Activated CD4-positive, alpha-beta memory T cell treated with anti-CD3 and anti-CD28 coated beads for 36 hours (primary cell): ENCODE measurements around the gene TAPBP. TPM values are rescaled to one million over a fixed set of nuclear protein-coding genes. Genes with fewer than 3 reads are reported as not detected.

Experiments
- CTCF ChIA-PET: fragments of 350-600 bp; sonication (Branson Sonifier 250); formaldehyde crosslinking; loops from one replicate; lab custom pipeline; 2021; ENCODE audit warnings: antibody characterized with exemption, inconsistent platforms; lab: Charles Lee
- POLR2A ChIA-PET: fragments of 350-600 bp; sonication (Branson Sonifier 250); formaldehyde crosslinking; loops from one replicate; lab custom pipeline; 2021; ENCODE audit warnings: antibody characterized with exemption; lab: Charles Lee
- DNase-seq: peaks from one replicate; pipeline ENCODE4 v3.0.0-alpha.2; 2020
- H3K27ac Mint-ChIP-seq: one replicate; pipeline ENCODE4 v1.8.0; 2021; ENCODE audit warnings: mixed read lengths
- H3K27me3 Mint-ChIP-seq: one replicate; pipeline ENCODE4 v1.8.0; 2021; ENCODE audit warnings: mixed read lengths
- H3K36me3 Mint-ChIP-seq: one replicate; pipeline ENCODE4 v1.8.0; 2021; ENCODE audit warnings: mixed read lengths
- H3K4me1 Mint-ChIP-seq: one replicate; pipeline ENCODE4 v1.8.0; 2021; ENCODE audit warnings: low read depth, mixed read lengths
- H3K4me3 Mint-ChIP-seq: one replicate; pipeline ENCODE4 v1.8.0; 2021; ENCODE audit warnings: mild to moderate bottlenecking, mixed read lengths
- H3K9me3 Mint-ChIP-seq: one replicate; pipeline ENCODE4 v1.8.0; 2021; ENCODE audit warnings: mixed read lengths
- intact Hi-C: fragments of 100-400 bp; cut with micrococcal nuclease; formaldehyde crosslinking; loops from one replicate; pipeline ENCODE4 v1.15.1; 2023
- microRNA-seq: library from miRNA; unstranded; fragments of <30 nt; microRNA quantifications from one replicate; pipeline ENCODE4 v1.2.0, GENCODE V29; 2022; ENCODE audit warnings: borderline number of aligned reads, borderline microRNAs expressed, borderline replicate concordance
- total RNA-seq, 2 experiments: library from RNA; stranded (reverse); gene quantifications; one replicate each; pipeline ENCODE4 v1.2.3, GENCODE V29; 2021

TAPBP gene
- total RNA-seq, 2 experiments from 2014 or later: 202 to 213 TPM

DNA sequence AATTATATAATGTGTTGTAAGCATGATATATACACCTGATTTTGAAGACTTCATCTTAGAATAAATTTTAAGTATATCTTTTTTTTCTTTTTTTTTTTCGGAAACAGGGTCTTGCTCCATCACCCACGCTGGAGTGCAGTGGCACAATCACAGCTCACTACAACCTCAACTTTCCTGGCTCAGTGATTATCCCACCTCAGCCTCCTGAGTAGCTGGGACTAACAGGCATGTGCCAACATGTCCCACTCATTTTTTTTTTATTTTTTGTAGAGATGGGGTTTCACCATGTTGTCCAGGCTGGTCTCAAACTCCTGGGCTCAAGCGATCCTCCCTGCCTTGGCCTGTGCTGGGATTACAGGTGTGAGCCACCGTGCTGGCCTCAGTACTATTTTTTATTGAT lies 59.3 kb downstream of the TAPBP start:
- POLR2A ChIA-PET: no interaction called here
- CTCF ChIA-PET: interaction anchor here (1.1 kb wide), 1 partner anchor 93 kb away, joined by 3 read pairs; no protein-coding TSS in a partner anchor
- Mint-ChIP-seq H3K27ac (no peak overlapping the region), H3K36me3 (peaks cover 40% of the 10 kb centered on the region), H3K27me3 (no peaks in the 10 kb centered on the region), H3K9me3 (no peaks in the 10 kb centered on the region), H3K4me3 (no peak overlapping the region), H3K4me1 (peaks cover 30% of the 10 kb centered on the region)
- intact Hi-C loops: no loop called here
- DNase-seq: no peak

- Mint-ChIP-seq H3K4me1 (peaks cover 43% of the 10 kb centered on the region), H3K27ac (peak overlapping the region; percentile 57), H3K27me3 (no peaks in the 10 kb centered on the region), H3K9me3 (no peaks in the 10 kb centered on the region), H3K36me3 (peaks cover 33% of the 10 kb centered on the region), H3K4me3 (no peak overlapping the region)
- intact Hi-C loops: no loop called here
- ChIA-PET POLR2A (no interaction called here), CTCF (no interaction called here)
- no peak for DNase-seq
Observed at GRCh38 chr6:33252759-33253158, 61.1 kb downstream of the TAPBP start.

- Mint-ChIP-seq H3K27ac (peak overlapping the region; percentile 64), H3K4me1 (peaks cover 43% of the 10 kb centered on the region), H3K4me3 (no peak overlapping the region), H3K9me3 (no peaks in the 10 kb centered on the region), H3K36me3 (peaks cover 32% of the 10 kb centered on the region), H3K27me3 (peaks cover 3% of the 10 kb centered on the region)
- intact Hi-C loops: no loop called here
- CTCF ChIA-PET: interaction anchor here (0.7 to 8.1 kb wide), 6 partner anchors 20 to 216 kb away, joined by 3 to 101 read pairs (median 4); partner anchors contain the start of genes B3GALT4, RPS18 and VPS52
- peak; percentile 37 for DNase-seq
- POLR2A ChIA-PET: interaction anchor here (0.6 to 1.8 kb wide), 5 partner anchors 20 to 335 kb away, joined by 5 to 16 read pairs (median 8); partner anchors contain the start of genes HSD17B8, RGL2, RPS18 and VPS52
Observed at GRCh38 chr6:33251395-33252012, 62.4 kb downstream of the TAPBP start.

- Mint-ChIP-seq H3K27me3 (peaks cover 3% of the 10 kb centered on the region), H3K36me3 (peaks cover 31% of the 10 kb centered on the region), H3K4me1 (peaks cover 43% of the 10 kb centered on the region), H3K4me3 (peak overlapping the region; percentile 88), H3K9me3 (no peaks in the 10 kb centered on the region), H3K27ac (peak overlapping the region; percentile 85)
- ChIA-PET POLR2A (interaction anchor here (0.6 to 3.2 kb wide), 10 partner anchors 11 to 334 kb away, joined by 5 to 16 read pairs (median 8); partner anchors contain the start of genes B3GALT4, HSD17B8, PFDN6 and RGL2), CTCF (interaction anchor here (1.0 to 8.1 kb wide), 9 partner anchors 20 to 132 kb away, joined by 3 to 101 read pairs (median 8); partner anchors contain the start of genes B3GALT4, RGL2, RPS18 and VPS52)
- DNase-seq: no peak
- intact Hi-C loops: no loop called here
Observed at GRCh38 chr6:33250731-33251130, 63.1 kb downstream of the TAPBP start.

- ChIA-PET CTCF (interaction anchor here (0.7 to 8.1 kb wide), 22 partner anchors 8 to 316 kb away, joined by 3 to 101 read pairs (median 5); partner anchors contain the start of genes B3GALT4, RGL2, RING1 and RPS18), POLR2A (interaction anchor here (0.9 to 3.2 kb wide), 12 partner anchors 11 to 278 kb away, joined by 5 to 16 read pairs (median 8); partner anchors contain the start of genes B3GALT4, HSD17B8, PFDN6 and RGL2)
- intact Hi-C loops: loop anchor here (1.0 to 2.0 kb wide), 8 partner anchors 21 to 235 kb away; partner anchors contain the start of genes KIFC1, PFDN6, RXRB and SLC39A7
- peak; percentile 55 for DNase-seq
- H3K27me3 Mint-ChIP-seq: peaks cover 3% of the 10 kb centered on the region
- peak overlapping the region; percentile 88 for H3K4me3 Mint-ChIP-seq
- no peaks in the 10 kb centered on the region for H3K9me3 Mint-ChIP-seq
- H3K27ac Mint-ChIP-seq: peak overlapping the region; percentile 85
- H3K4me1 Mint-ChIP-seq: peaks cover 43% of the 10 kb centered on the region
- H3K36me3 Mint-ChIP-seq: peaks cover 29% of the 10 kb centered on the region
Observed at GRCh38 chr6:33249732-33250630, 63.9 kb downstream of the TAPBP start.

Small RNA genes within 50 kb of the gene (microRNA-seq; reads per million reads assigned to microRNA genes)
- gene MIR6834 (not detected), gene MIR6873 (not detected)

Other genes with a start within 250 kb of the TAPBP start
- gene HLA-DPA1, start 240.4 kb downstream of the TAPBP start, total RNA-seq: 10 to 100 TPM; 19.3 to 20.9 TPM
- 1 to 10 TPM; 5.1 to 6.9 TPM for gene HLA-DPB1, start 238.1 kb downstream of the TAPBP start, total RNA-seq
- 1 to 10 TPM in 1 of 2 experiments, under 1 TPM in 1; 0.69 to 1.0 TPM for gene COL11A2, start 121.6 kb downstream of the TAPBP start, total RNA-seq
- gene RXRB, start 113.4 kb downstream of the TAPBP start, total RNA-seq: 10 to 100 TPM; 40.9 to 41.4 TPM
- gene SLC39A7, start 113.2 kb downstream of the TAPBP start, total RNA-seq: 10 to 100 TPM; 42.0 to 45.7 TPM
- 10 to 100 TPM; 35.3 to 36.1 TPM for gene HSD17B8, start 109.4 kb downstream of the TAPBP start, total RNA-seq
- gene RING1, start 105.6 kb downstream of the TAPBP start, total RNA-seq: 10 to 100 TPM; 25.4 to 28.4 TPM
- 10 to 100 TPM; 32.7 to 33.7 TPM for gene VPS52, start 42.2 kb downstream of the TAPBP start, total RNA-seq
- 1,000 to 10,000 TPM; 4,372 to 4,391 TPM for gene RPS18, start 42.0 kb downstream of the TAPBP start, total RNA-seq
- 1 to 10 TPM; 5.9 to 6.7 TPM for gene B3GALT4, start 37.0 kb downstream of the TAPBP start, total RNA-seq
- 10 to 100 TPM; 59.4 to 60.7 TPM for gene WDR46, start 24.8 kb downstream of the TAPBP start, total RNA-seq
- gene PFDN6, start 24.5 kb downstream of the TAPBP start, total RNA-seq: 10 to 100 TPM; 78.5 to 90.9 TPM
- gene RGL2, start 15.1 kb downstream of the TAPBP start, total RNA-seq: 10 to 100 TPM; 24.6 to 26.0 TPM
- 10 to 100 TPM; 11.0 to 12.1 TPM for gene ZBTB22, start 3.7 kb upstream of the TAPBP start, total RNA-seq
- gene DAXX, start 8.9 kb upstream of the TAPBP start, total RNA-seq: 10 to 100 TPM; 60.5 to 64.1 TPM
- gene KIFC1, start 77.7 kb upstream of the TAPBP start, total RNA-seq: 100 to 1,000 TPM in 1 of 2 experiments, 10 to 100 TPM in 1; 94.6 to 103 TPM
- gene PHF1, start 96.9 kb upstream of the TAPBP start, total RNA-seq: 10 to 100 TPM; 32.4 to 42.3 TPM
- gene CUTA, start 104.0 kb upstream of the TAPBP start, total RNA-seq: 100 to 1,000 TPM; 190 to 198 TPM
- 10 to 100 TPM; 34.3 to 35.8 TPM for gene SYNGAP1, start 106.0 kb upstream of the TAPBP start, total RNA-seq
- 10 to 100 TPM in 1 of 2 experiments, 1 to 10 TPM in 1; 9.7 to 10.1 TPM for gene ZBTB9, start 140.5 kb upstream of the TAPBP start, total RNA-seq